GM12872 (cell line): ENCODE results near the gene EIF6.

ENCODE experiments used
- TF ChIP-seq, protein P1 (sequence below): IDR thresholded peaks from 3 replicates; pipeline ENCODE4 v1.5.1; 2011; ENCODE audit warnings: low read depth, mild to moderate bottlenecking, low read length, moderate library complexity; ENCODE audit not compliant: insufficient read depth

EIF6 gene

DNA sequence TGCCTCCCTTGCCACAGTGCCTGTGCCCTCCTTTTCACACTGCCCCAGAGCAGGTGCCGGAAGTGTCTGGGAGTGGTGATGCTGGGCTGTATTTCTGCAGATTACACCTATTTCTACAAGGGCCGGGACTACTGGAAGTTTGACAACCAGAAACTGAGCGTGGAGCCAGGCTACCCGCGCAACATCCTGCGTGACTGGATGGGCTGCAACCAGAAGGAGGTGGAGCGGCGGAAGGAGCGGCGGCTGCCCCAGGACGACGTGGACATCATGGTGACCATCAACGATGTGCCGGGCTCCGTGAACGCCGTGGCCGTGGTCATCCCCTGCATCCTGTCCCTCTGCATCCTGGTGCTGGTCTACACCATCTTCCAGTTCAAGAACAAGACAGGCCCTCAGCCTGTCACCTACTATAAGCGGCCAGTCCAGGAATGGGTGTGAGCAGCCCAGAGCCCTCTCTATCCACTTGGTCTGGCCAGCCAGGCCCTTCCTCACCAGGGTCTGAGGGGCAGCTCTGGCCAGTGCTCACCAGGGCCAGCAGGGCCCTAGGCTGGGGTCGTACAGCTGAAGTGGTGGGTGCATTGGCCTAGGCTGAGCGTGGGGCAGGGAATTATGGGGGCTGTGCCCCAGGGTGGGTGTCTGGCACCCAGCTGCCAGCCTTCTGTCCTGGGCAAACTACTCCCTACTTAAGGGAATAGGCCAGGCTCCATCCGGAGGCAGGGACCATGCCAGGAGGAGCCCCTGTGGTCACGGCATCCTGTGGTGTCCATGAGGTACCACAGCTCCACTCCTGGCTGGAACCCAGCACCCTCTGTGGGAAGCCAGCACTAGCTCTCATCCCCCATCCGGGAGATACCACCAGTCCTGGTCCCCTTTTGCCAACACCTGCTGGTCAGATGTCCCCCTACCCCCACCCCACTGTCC is 10.1 kb downstream of the EIF6 start:
- TF ChIP-seq, protein P1, sequence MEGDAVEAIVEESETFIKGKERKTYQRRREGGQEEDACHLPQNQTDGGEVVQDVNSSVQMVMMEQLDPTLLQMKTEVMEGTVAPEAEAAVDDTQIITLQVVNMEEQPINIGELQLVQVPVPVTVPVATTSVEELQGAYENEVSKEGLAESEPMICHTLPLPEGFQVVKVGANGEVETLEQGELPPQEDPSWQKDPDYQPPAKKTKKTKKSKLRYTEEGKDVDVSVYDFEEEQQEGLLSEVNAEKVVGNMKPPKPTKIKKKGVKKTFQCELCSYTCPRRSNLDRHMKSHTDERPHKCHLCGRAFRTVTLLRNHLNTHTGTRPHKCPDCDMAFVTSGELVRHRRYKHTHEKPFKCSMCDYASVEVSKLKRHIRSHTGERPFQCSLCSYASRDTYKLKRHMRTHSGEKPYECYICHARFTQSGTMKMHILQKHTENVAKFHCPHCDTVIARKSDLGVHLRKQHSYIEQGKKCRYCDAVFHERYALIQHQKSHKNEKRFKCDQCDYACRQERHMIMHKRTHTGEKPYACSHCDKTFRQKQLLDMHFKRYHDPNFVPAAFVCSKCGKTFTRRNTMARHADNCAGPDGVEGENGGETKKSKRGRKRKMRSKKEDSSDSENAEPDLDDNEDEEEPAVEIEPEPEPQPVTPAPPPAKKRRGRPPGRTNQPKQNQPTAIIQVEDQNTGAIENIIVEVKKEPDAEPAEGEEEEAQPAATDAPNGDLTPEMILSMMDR = no peak

DNA sequence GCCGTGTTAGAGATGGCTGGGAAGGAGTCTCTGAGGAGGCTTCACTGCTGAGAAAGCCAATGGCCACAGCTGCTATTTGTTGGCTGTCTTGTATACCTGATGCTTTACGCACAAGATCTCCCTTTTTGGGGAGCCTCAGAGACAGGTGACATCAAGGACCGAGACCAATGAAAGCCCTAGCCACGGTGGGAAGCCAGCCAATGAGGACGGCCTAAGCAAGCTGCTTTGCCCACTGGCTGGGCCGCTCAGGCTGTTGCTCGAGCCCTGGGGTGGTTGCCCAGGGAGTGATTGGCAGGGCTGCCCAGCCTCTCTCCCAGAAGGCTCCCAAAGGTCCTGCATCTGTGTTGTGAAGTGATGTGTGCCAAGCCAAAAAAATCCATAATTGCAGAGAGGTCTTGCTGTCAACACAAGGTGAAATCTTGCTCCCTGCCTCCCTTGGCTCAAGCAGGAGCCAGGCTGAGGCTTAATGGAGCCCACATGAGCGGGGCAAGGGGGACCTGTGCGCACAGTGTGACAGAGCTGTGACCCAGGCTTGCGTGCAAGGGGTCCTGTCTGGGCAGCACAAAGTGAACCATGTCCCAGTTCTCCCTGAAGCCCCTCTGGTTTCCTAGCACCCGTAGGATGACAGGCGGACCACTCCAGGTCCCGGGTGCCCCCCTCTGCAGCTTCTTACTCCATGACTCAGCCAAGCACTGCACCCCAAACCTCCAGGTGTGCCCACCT is 11.0 kb downstream of the EIF6 start:
- TF ChIP-seq, protein P1 = no peak

DNA sequence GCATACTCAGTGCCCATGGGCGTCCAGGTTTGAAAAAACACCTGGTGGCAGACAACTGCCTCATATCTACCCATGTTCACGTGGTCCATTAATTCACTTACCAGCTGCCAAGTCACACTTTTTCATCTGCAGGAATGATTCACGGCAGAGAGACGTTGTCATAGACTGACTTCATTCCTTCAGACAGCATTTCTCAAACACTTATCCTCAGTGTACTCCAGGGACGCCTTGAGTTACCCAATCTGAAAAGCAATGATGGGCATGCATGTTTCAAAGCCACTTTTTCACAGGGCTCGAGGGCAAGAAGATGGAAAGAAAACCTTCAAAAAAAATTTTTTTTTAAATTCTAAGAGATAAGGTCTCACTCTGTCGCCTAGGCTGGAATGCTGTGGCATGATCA is 12.7 kb downstream of the EIF6 start:
- TF ChIP-seq, protein P1 = no peak

DNA sequence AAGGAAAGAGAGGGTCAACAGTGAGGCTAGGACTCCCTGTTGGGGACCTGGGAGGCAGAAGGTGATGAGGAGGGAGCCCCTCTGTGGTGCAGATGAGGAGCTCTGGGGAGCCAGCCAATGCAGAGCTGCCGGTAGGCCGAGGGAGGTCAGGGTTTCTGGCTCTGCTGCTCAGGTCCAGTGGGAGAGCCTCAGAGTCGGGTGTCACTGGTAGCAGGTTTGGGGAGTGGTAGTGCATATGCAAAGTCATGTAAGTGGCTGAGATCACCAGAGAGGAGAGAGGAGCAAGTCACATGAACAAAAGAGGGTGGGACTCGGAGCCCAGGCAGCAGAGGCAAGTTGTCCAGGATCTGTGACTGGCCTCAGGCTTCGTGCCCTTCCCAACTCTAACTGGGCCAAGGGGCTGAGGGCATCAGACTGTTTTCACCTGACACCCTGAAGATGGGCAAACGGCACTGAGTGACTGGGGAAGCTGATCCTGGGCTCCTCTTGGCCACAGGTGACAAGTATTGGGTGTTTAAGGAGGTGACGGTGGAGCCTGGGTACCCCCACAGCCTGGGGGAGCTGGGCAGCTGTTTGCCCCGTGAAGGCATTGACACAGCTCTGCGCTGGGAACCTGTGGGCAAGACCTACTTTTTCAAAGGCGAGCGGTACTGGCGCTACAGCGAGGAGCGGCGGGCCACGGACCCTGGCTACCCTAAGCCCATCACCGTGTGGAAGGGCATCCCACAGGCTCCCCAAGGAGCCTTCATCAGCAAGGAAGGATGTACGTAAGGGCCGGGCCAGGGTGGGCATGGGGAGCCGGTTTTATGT is 13.3 kb downstream of the EIF6 start:
- TF ChIP-seq, protein P1 = no peak

DNA sequence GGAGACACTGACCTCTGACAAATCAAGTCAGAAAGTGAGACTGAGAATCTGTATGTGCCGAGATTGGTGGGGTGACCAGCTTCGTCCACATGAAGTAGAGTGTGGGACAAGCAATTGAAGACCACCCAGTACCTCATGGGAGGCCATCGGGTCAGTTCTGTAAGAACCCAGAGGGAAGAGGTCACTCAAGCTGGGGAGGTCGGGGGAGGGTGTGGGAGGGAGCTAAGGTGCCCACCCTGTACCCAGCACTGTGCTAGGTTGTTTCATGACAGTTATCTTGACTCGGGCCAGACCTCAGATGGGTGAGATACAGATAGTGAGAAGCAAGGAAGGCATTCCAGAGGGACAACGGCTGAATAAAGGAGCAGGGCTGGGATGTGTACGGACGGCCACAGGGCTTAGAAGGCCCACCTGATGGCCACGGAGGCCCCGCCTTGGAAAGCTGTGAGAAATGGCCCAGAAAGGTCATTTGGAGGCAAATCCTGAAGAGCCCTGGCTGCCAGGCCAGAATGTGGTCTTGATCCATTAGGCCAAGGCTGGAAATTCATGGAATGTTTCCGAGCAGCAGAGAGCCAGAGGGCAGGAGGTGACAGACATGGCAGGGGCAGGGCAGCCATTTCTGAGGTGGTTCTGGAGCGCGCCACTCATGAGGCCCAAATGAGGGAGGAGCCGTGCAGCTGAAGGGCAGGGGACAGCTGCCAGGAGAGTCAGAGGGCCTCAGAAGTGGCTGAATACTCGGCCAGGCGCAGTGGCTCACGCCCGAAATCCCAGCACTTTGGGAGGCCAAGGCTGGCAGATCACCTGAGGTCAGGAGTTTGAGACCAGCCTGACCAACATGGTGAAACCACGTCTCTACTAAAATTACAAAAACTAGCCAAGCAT is 14.3 kb downstream of the EIF6 start:
- TF ChIP-seq, protein P1 = no peak

DNA sequence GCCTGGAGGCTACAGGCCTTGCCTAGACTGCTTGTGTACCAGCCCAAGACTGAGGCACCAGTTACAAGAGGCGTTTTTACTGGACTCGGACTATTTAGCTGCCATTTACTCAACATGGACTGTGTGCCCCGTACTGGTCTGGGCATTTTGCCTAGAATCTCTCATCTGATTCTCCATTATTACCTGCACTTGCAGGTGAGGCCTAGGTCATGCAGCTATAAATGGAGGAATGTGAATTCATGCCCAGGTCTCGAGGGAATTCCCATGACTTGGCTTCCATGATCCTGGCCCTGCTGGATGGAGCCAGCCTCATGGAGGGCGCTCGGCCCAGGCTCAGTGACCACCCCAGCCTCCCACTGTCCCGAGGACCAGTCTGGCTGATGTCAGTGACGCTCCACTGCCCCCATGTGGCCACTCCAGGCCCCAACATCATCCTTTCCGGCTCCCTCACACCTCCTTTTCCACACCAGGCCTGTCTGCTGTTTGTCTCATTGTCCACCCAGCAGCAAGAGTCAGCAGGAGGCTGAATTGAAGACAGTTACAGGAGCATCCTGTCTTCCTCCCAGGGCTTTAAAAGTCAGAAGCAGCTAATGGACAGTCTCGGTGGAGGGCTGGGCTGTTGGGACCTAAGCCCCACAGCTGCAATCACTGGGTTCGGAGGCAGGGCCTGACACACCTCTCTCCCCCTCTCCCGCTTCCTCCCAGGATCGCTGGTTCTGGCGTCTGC is 15.4 kb downstream of the EIF6 start:
- TF ChIP-seq, protein P1 = peak; percentile 88
